PC-3 (cell line): Measurements from ENCODE around the gene GLO1.
"Not testable (repeated sequence)": the region's sequence is repeated elsewhere in the genome, so short reads cannot be mapped to it uniquely, and the experiment has no call there.

Experiments used
- EZH2 ChIP-seq: fragments of 300-600 bp; sonication (generic); IDR thresholded peaks from one replicate; pipeline ENCODE4 v1.6.1; 2017; ENCODE audit warnings: antibody characterized with exemption, mild to moderate bottlenecking, low read length; ENCODE audit not compliant: unreplicated experiment
- TF ChIP-seq, protein P1 (sequence below): fragments of 300-600 bp; sonication (generic); conservative IDR thresholded peaks from 2 replicates; pipeline ENCODE4 v1.5.1; 2017; ENCODE audit warnings: antibody characterized with exemption, low read depth, mild to moderate bottlenecking, low read length

DNA sequence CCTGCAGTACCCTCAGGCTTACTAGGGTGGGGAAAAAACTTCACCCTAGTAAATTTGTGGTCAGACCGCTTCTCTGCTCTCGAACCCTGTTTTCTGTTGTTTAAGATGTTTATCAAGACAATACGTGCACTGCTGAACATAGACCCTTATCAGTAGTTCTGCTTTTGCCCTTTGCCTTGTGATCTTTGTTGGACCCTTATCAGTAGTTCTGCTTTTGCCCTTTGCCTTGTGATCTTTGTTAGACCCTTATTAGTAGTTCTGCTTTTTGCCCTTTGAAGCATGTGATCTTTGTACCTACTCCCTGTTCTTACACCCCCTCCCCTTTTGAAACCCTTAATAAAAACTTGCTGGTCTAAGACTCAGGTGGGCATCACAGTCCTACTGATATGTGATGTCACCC is 3.2 kb downstream of the GLO1 start:
- not testable (repeated sequence) for TF ChIP-seq EZH2
- TF ChIP-seq, protein P1, sequence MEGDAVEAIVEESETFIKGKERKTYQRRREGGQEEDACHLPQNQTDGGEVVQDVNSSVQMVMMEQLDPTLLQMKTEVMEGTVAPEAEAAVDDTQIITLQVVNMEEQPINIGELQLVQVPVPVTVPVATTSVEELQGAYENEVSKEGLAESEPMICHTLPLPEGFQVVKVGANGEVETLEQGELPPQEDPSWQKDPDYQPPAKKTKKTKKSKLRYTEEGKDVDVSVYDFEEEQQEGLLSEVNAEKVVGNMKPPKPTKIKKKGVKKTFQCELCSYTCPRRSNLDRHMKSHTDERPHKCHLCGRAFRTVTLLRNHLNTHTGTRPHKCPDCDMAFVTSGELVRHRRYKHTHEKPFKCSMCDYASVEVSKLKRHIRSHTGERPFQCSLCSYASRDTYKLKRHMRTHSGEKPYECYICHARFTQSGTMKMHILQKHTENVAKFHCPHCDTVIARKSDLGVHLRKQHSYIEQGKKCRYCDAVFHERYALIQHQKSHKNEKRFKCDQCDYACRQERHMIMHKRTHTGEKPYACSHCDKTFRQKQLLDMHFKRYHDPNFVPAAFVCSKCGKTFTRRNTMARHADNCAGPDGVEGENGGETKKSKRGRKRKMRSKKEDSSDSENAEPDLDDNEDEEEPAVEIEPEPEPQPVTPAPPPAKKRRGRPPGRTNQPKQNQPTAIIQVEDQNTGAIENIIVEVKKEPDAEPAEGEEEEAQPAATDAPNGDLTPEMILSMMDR: not testable (repeated sequence)
